Measurements from ENCODE around the gene PPM1L. TPM values are rescaled to one million over a fixed set of nuclear protein-coding genes. Genes with fewer than 3 reads are reported as not detected.

PPM1L gene
- total RNA-seq, 1 donor from 2014 or later, result 2.7 TPM

GRCh38 chr3:161066930-161067329 is 310.9 kb downstream of the PPM1L start:
- Mint-ChIP-seq H3K9me3 (peaks cover 15% of the 10 kb centered on the region), H3K27me3 (no peaks in the 10 kb centered on the region), H3K4me1 (peaks cover 30% of the 10 kb centered on the region), H3K27ac (no peak overlapping the region), H3K36me3 (ENCODE audit: low read depth) (no peaks in the 10 kb centered on the region), H3K4me3 (no peak overlapping the region)
- DNase-seq, result no peak
- intact Hi-C loops (cut with micrococcal nuclease), result no loop called here

DNA sequence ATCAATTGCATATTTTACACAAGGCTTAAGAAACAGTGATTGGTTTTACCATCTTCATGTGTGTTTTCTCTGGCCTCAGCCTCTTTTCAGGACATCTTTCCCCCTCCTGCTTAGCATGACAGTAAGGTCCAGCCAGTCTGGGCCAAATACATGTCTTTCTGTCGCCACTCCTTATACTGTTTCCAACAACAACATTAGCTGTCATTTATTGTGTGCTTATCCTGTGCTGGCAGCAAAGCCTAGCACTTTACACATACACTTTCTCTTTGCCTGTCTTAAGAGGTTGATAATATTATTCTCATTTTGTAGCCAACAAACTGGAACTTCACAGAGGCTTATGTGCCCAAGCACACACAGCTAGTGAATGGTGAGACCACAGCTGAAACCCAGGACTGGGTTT is 311.3 kb downstream of the PPM1L start:
- no peak for DNase-seq
- H3K4me3 Mint-ChIP-seq, result no peak overlapping the region
- intact Hi-C loops (cut with micrococcal nuclease), result no loop called here
- H3K4me1 Mint-ChIP-seq, result peaks cover 33% of the 10 kb centered on the region
- no peaks in the 10 kb centered on the region for H3K36me3 Mint-ChIP-seq (ENCODE audit: low read depth)
- H3K27me3 Mint-ChIP-seq, result no peaks in the 10 kb centered on the region
- no peak overlapping the region for H3K27ac Mint-ChIP-seq
- peaks cover 12% of the 10 kb centered on the region for H3K9me3 Mint-ChIP-seq

DNA sequence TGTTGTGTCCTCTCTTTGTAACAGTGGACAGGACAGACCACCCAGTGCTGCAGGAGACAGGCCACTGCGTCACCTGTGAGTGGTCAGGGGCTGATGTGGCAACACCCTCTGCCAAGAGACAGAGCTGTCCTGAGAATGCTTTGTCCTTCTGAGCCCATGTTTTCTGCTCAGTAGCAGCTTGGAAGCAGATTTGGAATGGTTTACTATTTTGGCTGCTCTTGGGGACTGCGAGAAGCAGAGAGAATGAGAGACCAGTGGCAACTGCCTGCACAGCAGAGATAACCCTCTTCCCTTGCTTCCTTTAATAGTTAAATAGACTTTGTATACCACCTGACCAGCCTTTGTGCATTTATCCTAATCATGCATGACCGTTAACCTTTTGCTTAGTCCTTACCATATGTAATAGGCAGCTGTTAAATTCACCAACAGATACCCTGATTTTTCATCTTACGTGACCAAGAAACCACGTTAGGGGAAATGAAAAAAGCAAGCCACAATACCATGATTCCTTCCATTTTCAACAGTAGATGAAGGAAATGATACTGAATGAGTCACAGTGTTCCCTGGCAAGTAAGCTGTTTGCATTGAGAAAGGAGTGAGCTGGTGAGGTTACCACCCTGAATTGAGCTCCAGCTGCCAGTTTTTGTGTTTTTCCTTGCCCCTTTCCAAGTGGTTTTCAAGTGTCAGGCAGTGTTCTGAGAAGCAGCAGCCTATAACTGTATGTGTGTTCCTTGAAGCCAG is 313.6 kb downstream of the PPM1L start:
- Mint-ChIP-seq H3K27me3 (no peaks in the 10 kb centered on the region), H3K9me3 (peaks cover 2% of the 10 kb centered on the region), H3K27ac (no peak overlapping the region), H3K36me3 (ENCODE audit: low read depth) (no peaks in the 10 kb centered on the region), H3K4me1 (peaks cover 41% of the 10 kb centered on the region), H3K4me3 (no peak overlapping the region)
- DNase-seq, result no peak
- intact Hi-C loops (cut with micrococcal nuclease), result loop anchor here (2.0 to 10.0 kb wide), 2 partner anchors 35 to 265 kb away; no protein-coding TSS in a partner anchor

DNA sequence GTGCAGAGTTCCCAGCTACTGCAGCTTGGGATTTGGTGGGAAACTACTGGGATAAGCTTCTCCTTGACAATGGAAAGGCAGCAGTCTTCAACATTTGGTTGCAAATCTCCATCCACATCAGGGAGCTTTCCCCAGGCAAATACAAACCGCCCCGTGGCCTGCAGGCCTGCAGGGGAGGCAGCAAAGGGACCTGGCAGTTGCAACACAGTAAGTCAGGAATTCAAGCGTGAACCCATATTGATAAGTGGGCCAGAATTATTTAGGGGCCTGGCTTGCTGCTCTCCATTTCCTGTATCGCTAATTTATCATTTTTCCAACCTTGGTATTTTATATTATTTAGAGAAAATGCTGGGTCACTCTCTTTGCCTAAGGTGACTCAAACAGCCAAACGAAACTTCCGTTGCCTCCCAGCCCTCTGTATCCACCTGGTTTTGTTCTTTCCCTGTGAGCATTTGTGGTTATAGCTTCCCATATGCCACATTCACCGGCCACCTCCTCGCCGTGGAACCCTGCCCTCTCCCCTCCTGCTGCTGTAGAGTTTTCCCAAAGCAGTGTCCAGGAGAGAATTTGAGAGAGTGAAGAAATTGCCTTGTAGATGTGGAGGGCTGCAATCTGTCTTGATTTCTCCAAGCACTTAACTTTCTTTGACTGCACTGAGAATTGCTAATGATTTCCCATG is 314.4 kb downstream of the PPM1L start:
- Mint-ChIP-seq H3K4me3 (no peak overlapping the region), H3K27ac (no peak overlapping the region)

DNA sequence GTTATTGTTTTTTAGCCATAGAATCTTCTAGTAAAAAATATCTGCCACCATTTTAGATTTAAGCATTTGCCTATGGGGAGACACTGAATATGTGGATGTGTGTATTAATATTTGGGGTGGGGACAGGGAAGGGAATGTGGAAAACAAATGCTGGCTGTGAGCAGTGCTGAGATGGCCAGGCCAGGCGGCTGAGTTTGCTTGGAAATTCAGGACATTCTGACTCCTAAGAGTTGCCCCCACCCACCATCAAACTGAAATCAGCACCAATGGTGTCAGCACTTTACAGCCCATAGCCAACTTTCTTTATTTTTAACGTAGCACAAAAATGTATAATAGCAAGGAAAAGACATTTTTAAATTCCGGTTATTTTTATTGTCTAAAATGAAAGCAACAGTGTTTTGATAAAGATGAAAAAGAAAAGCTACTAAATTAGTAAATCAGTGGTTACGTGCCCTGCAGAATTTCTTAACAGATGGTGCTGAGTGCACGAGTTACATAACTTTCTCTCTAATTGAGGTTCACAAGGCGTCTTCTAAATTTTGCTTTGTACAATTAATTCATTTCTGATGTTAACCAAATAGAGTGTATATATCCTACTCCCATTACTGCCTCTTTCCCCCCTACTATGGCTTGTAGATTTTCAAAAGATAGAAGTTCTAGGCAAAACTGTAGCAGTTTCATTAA is 315.1 kb downstream of the PPM1L start:
- Mint-ChIP-seq H3K9me3 (no peaks in the 10 kb centered on the region), H3K4me3 (no peak overlapping the region), H3K27ac (no peak overlapping the region), H3K36me3 (ENCODE audit: low read depth) (no peaks in the 10 kb centered on the region), H3K4me1 (peaks cover 41% of the 10 kb centered on the region), H3K27me3 (peaks cover 5% of the 10 kb centered on the region)
- intact Hi-C loops (cut with micrococcal nuclease), result loop anchor here (10.0 kb wide), 1 partner anchor 266 kb away; no protein-coding TSS in a partner anchor
- DNase-seq, result no peak

More for the DNA sequence above, 314.4 kb downstream of the PPM1L start:
- no peaks in the 10 kb centered on the region for H3K9me3 Mint-ChIP-seq
- DNase-seq, result no peak
- peaks cover 41% of the 10 kb centered on the region for H3K4me1 Mint-ChIP-seq
- H3K27me3 Mint-ChIP-seq, result peaks cover 2% of the 10 kb centered on the region
- no peaks in the 10 kb centered on the region for H3K36me3 Mint-ChIP-seq (ENCODE audit: low read depth)
- intact Hi-C loops (cut with micrococcal nuclease), result loop anchor here (10.0 kb wide), 1 partner anchor 266 kb away; no protein-coding TSS in a partner anchor

DNA sequence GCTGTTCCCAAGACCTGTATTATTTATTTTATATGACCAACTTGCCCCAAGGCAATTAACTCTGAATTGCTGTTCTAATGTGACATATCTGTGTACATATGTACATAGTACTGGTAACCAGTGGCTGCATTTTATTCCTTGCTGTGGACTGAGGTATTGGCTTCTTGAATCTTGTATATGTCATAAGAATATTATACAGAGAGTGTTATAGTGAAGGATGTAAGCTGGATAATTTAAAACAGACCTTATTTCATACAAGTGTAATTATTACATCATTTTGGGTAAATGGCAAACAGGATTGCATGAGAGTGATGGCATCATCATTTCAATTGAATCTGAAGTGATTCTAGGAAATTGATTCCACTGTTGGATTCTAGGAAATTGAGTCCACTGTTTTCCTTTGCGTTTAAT is 316.2 kb downstream of the PPM1L start:
- no peaks in the 10 kb centered on the region for H3K36me3 Mint-ChIP-seq (ENCODE audit: low read depth)
- peaks cover 42% of the 10 kb centered on the region for H3K4me1 Mint-ChIP-seq
- DNase-seq, result no peak
- no peaks in the 10 kb centered on the region for H3K9me3 Mint-ChIP-seq
- H3K27me3 Mint-ChIP-seq, result peaks cover 10% of the 10 kb centered on the region
- intact Hi-C loops (cut with micrococcal nuclease), result loop anchor here (10.0 kb wide), 1 partner anchor 267 kb away; no protein-coding TSS in a partner anchor
- H3K4me3 Mint-ChIP-seq, result no peak overlapping the region
- no peak overlapping the region for H3K27ac Mint-ChIP-seq

DNA sequence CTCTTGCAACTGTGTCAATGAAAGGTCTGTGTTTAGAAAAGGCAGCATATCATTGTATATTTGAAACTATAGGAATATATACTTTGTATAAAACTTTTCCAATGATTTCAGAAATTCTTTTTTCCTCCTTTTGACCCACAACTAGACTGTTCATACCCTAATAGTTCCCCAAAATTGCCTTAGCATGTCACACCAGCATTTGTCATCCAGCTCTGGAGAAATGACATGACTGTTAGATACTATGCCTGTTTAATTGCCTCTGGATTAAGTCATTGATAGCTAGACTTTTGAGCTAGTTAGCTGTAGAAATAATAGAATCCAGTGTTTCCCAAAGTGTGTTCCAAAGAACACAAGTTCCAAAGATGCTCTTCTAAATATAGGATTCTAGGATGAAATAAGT is 316.7 kb downstream of the PPM1L start:
- Mint-ChIP-seq H3K4me1 (peaks cover 41% of the 10 kb centered on the region), H3K27ac (no peak overlapping the region), H3K27me3 (peaks cover 12% of the 10 kb centered on the region), H3K36me3 (ENCODE audit: low read depth) (no peaks in the 10 kb centered on the region), H3K4me3 (no peak overlapping the region), H3K9me3 (no peaks in the 10 kb centered on the region)
- intact Hi-C loops (cut with micrococcal nuclease), result loop anchor here (10.0 kb wide), 1 partner anchor 268 kb away; no protein-coding TSS in a partner anchor
- no peak for DNase-seq

DNA sequence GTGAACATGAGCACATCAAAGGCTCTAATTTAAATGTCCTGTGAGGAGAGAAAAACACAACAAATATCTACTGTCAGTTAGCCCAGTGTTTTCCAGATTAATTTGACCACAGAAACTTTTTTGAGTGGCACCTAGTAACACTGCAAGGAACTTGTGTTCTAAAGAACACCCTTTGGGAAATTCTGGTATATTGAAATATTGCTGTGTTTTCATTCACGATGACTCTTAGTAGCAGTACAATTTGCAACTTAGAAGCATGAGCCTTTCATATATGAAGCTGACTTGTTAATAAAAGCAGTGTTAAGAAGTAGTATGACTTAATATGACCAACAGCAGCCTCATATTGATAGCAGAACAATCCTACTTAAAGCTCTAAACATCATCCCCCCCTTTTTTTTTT is 317.1 kb downstream of the PPM1L start:
- intact Hi-C loops (cut with micrococcal nuclease), result loop anchor here (10.0 kb wide), 1 partner anchor 268 kb away; no protein-coding TSS in a partner anchor
- H3K27me3 Mint-ChIP-seq, result peaks cover 12% of the 10 kb centered on the region
- H3K36me3 Mint-ChIP-seq (ENCODE audit: low read depth), result no peaks in the 10 kb centered on the region
- no peaks in the 10 kb centered on the region for H3K9me3 Mint-ChIP-seq
- no peak for DNase-seq
- no peak overlapping the region for H3K27ac Mint-ChIP-seq
- H3K4me3 Mint-ChIP-seq, result no peak overlapping the region
- peaks cover 43% of the 10 kb centered on the region for H3K4me1 Mint-ChIP-seq

GRCh38 chr3:161081633-161082032 is 325.6 kb downstream of the PPM1L start:
- Mint-ChIP-seq H3K27ac (no peak overlapping the region), H3K4me1 (peaks cover 32% of the 10 kb centered on the region), H3K9me3 (no peaks in the 10 kb centered on the region), H3K27me3 (peaks cover 5% of the 10 kb centered on the region), H3K4me3 (no peak overlapping the region), H3K36me3 (ENCODE audit: low read depth) (peaks cover 8% of the 10 kb centered on the region)
- peak; percentile 62 for DNase-seq
- intact Hi-C loops (cut with micrococcal nuclease), result loop anchor here (5.0 kb wide), 2 partner anchors 141 to 514 kb away; partner anchors contain the start of genes KPNA4 and NMD3

DNA sequence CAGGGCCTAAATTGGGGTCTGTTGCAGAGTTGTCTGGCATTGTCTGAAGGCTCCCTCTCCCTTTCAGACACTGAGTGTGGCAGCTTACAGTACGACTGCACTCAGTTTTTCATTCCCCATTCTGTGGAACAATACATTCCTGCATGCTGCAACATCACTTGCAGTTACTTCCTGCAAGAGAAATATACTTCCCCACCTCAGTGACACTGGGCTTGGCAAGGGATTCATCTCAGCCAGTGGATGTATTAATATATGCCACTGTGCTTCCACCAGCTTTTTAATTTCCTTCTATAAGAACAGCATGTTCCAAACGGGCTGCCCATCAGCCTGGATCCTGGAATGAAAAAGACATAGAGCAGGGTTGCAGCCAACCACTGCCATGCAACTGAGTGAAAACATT is 326.0 kb downstream of the PPM1L start:
- Mint-ChIP-seq H3K27ac (no peak overlapping the region), H3K4me1 (peaks cover 29% of the 10 kb centered on the region)
- intact Hi-C loops (cut with micrococcal nuclease), result loop anchor here (5.0 kb wide), 2 partner anchors 140 to 515 kb away; partner anchors contain the start of genes KPNA4 and NMD3

GRCh38 chr3:161083131-161083530 is 327.1 kb downstream of the PPM1L start:
- Mint-ChIP-seq H3K4me3 (no peak overlapping the region), H3K27ac (no peak overlapping the region), H3K27me3 (peaks cover 2% of the 10 kb centered on the region), H3K4me1 (peaks cover 19% of the 10 kb centered on the region), H3K36me3 (ENCODE audit: low read depth) (peaks cover 8% of the 10 kb centered on the region), H3K9me3 (peaks cover 3% of the 10 kb centered on the region)
- no peak for DNase-seq
- intact Hi-C loops (cut with micrococcal nuclease), result loop anchor here (5.0 kb wide), 2 partner anchors 139 to 516 kb away; partner anchors contain the start of genes KPNA4 and NMD3

More for the DNA sequence above, 326.0 kb downstream of the PPM1L start:
- Mint-ChIP-seq H3K9me3 (no peaks in the 10 kb centered on the region), H3K36me3 (ENCODE audit: low read depth) (peaks cover 8% of the 10 kb centered on the region), H3K27me3 (peaks cover 5% of the 10 kb centered on the region), H3K4me3 (no peak overlapping the region)
- no peak for DNase-seq

GRCh38 chr3:161084277-161084676 is 328.2 kb downstream of the PPM1L start:
- H3K4me1 Mint-ChIP-seq, result peaks cover 19% of the 10 kb centered on the region
- peaks cover 8% of the 10 kb centered on the region for H3K36me3 Mint-ChIP-seq (ENCODE audit: low read depth)
- intact Hi-C loops (cut with micrococcal nuclease), result loop anchor here (5.0 kb wide), 2 partner anchors 138 to 517 kb away; partner anchors contain the start of genes KPNA4 and NMD3

GRCh38 chr3:161093895-161094294 is 337.9 kb downstream of the PPM1L start:
- intact Hi-C loops (cut with micrococcal nuclease), result no loop called here
- Mint-ChIP-seq H3K36me3 (ENCODE audit: low read depth) (peaks cover 2% of the 10 kb centered on the region), H3K27ac (no peak overlapping the region), H3K4me1 (no peaks in the 10 kb centered on the region), H3K27me3 (no peaks in the 10 kb centered on the region), H3K4me3 (no peak overlapping the region), H3K9me3 (no peaks in the 10 kb centered on the region)
- DNase-seq, result no peak

More at GRCh38 chr3:161084277-161084676, 328.2 kb downstream of the PPM1L start:
- Mint-ChIP-seq H3K27me3 (peaks cover 2% of the 10 kb centered on the region), H3K9me3 (peaks cover 3% of the 10 kb centered on the region), H3K27ac (no peak overlapping the region), H3K4me3 (no peak overlapping the region)
- DNase-seq, result no peak
